ENCODE measurements around the gene KNCN.

Gene KNCN

GRCh38 chr1:46522184-46522968 lies 29.1 kb downstream of the KNCN start:
- no peak overlapping the region for H3K27ac ChIP-seq (ENCODE audit: low read depth, low read length)
- no peaks in the 10 kb centered on the region for H3K36me3 ChIP-seq (ENCODE audit: insufficient read depth, low read length)
- H3K9ac ChIP-seq (ENCODE audit: low read depth, low read length), result no peak overlapping the region
- H3K4me1 ChIP-seq (ENCODE audit: insufficient read depth, low read length), result peaks cover 50% of the 10 kb centered on the region
- no peaks in the 10 kb centered on the region for H3K9me3 ChIP-seq (ENCODE audit: insufficient read depth, low read depth, low read length)
- H3K4me3 ChIP-seq (ENCODE audit: low read length), result no peak overlapping the region
- peaks cover 79% of the 10 kb centered on the region for H3K27me3 ChIP-seq (ENCODE audit: insufficient read depth, low read length)
- WGBS, result 37% methylated on average over 16 of the region's 16 CpGs

DNA sequence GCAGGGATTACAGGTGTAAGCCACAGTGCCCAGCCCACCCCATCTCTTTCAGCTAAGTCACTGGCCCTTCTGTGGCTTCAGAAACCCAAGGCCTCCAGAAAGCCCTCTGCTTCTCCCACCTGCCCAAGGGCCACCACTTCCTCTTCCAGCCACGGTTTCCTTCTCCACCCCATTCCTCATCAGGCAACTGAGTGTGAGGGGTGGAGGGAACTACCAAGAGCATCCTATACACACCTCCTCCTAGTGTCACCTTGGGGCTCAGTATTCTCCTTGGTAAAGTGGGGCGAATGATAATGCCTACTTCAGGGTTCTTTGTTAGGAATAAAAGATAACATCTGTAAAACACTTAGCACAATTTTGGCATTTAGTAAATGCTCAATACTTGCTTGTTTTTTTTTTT lies 30.0 kb downstream of the KNCN start:
- Histone ChIP-seq H3K4me3 (ENCODE audit: low read length) (no peak overlapping the region), H3K27me3 (ENCODE audit: insufficient read depth, low read length) (peaks cover 74% of the 10 kb centered on the region), H3K9me3 (ENCODE audit: insufficient read depth, low read depth, low read length) (no peaks in the 10 kb centered on the region), H3K27ac (ENCODE audit: low read depth, low read length) (no peak overlapping the region), H3K36me3 (ENCODE audit: insufficient read depth, low read length) (no peaks in the 10 kb centered on the region), H3K4me1 (ENCODE audit: insufficient read depth, low read length) (peaks cover 50% of the 10 kb centered on the region), H3K9ac (ENCODE audit: low read depth, low read length) (no peak overlapping the region)
- no CpG with 5 or more reads among the region's 2 CpGs for WGBS

- H3K4me1 ChIP-seq (ENCODE audit: insufficient read depth, low read length), result peaks cover 49% of the 10 kb centered on the region
- H3K9ac ChIP-seq (ENCODE audit: low read depth, low read length), result no peak overlapping the region
- no peaks in the 10 kb centered on the region for H3K36me3 ChIP-seq (ENCODE audit: insufficient read depth, low read length)
- no peaks in the 10 kb centered on the region for H3K9me3 ChIP-seq (ENCODE audit: insufficient read depth, low read depth, low read length)
- no peak overlapping the region for H3K4me3 ChIP-seq (ENCODE audit: low read length)
- whole genome bisulfite sequencing, result 45% methylated on average over 15 of the region's 15 CpGs
- peaks cover 74% of the 10 kb centered on the region for H3K27me3 ChIP-seq (ENCODE audit: insufficient read depth, low read length)
- H3K27ac ChIP-seq (ENCODE audit: low read depth, low read length), result no peak overlapping the region
Measured at GRCh38 chr1:46520063-46520911, 31.2 kb downstream of the KNCN start.

- no peaks in the 10 kb centered on the region for H3K36me3 ChIP-seq (ENCODE audit: insufficient read depth, low read length)
- WGBS, result 77% methylated on average over 4 of the region's 4 CpGs
- no peak overlapping the region for H3K9ac ChIP-seq (ENCODE audit: low read depth, low read length)
- H3K27ac ChIP-seq (ENCODE audit: low read depth, low read length), result no peak overlapping the region
- no peaks in the 10 kb centered on the region for H3K9me3 ChIP-seq (ENCODE audit: insufficient read depth, low read depth, low read length)
- H3K27me3 ChIP-seq (ENCODE audit: insufficient read depth, low read length), result peaks cover 74% of the 10 kb centered on the region
- peaks cover 43% of the 10 kb centered on the region for H3K4me1 ChIP-seq (ENCODE audit: insufficient read depth, low read length)
- no peak overlapping the region for H3K4me3 ChIP-seq (ENCODE audit: low read length)
Measured at GRCh38 chr1:46519209-46519608, 32.2 kb downstream of the KNCN start.

DNA sequence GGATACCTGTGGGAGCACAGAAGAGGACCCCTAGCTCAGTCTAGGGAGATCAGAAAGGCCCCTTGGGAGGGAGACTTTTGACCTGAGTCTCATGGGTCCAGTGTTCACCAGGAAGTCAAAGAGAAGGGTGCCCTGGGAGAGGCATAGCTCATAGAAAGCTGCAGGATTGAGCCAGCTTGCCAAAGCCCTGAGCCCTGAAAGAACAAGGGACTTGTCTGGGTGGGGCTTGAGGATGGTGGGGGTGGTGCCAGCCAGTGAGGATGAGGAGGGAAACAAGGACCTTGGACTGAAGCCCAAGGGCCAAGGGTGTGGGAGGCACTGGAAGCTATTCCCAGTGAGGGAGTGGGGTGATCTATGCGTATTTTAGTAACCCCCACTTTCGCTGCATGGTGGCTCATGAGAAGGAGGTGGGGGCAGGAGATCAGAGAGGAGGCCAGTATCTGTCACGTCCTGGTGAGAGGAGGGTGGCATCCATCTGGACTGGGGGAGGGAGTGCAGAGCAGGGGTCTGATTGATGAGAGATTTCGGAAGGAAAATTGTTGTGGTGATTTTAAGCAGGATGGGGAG lies 33.4 kb downstream of the KNCN start:
- Histone ChIP-seq H3K36me3 (ENCODE audit: insufficient read depth, low read length) (no peaks in the 10 kb centered on the region), H3K4me1 (ENCODE audit: insufficient read depth, low read length) (peaks cover 41% of the 10 kb centered on the region), H3K27ac (ENCODE audit: low read depth, low read length) (no peak overlapping the region), H3K9me3 (ENCODE audit: insufficient read depth, low read depth, low read length) (no peaks in the 10 kb centered on the region), H3K4me3 (ENCODE audit: low read length) (no peak overlapping the region), H3K27me3 (ENCODE audit: insufficient read depth, low read length) (peaks cover 69% of the 10 kb centered on the region), H3K9ac (ENCODE audit: low read depth, low read length) (no peak overlapping the region)
- WGBS, result 76% methylated on average over 4 of the region's 4 CpGs

DNA sequence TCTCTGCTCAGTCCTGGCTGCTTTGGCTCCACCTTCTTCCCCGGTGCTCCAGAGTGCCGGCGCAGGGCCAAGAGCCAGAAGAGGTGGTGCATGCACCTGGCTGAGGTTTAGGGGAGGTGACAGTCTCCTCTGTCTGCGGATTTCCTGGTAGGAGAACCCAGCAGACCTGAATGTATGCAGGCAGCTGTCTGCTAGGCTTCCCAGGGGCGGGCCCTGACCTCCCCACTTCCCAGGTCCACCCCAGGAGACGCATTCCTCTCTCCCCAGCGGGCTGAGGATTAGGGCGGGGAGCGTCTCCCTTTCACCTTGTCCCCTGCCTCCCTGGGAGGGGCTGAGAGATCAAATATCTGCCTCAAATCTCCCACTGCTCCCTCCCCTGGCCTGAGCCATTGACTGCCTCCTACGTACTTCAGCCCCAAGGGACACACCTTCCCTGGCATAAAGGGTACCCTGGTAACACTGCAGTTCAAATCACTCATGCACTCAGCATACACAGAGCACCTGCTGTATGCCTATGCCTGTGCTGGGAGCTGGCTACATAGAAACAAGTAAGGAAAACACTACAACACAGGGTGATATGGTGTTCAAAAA lies 34.3 kb downstream of the KNCN start:
- Histone ChIP-seq H3K9ac (ENCODE audit: low read depth, low read length) (no peak overlapping the region), H3K4me3 (ENCODE audit: low read length) (peak overlapping the region; percentile 17), H3K4me1 (ENCODE audit: insufficient read depth, low read length) (peaks cover 32% of the 10 kb centered on the region), H3K36me3 (ENCODE audit: insufficient read depth, low read length) (no peaks in the 10 kb centered on the region), H3K27me3 (ENCODE audit: insufficient read depth, low read length) (peaks cover 66% of the 10 kb centered on the region), H3K9me3 (ENCODE audit: insufficient read depth, low read depth, low read length) (no peaks in the 10 kb centered on the region), H3K27ac (ENCODE audit: low read depth, low read length) (no peak overlapping the region; the same call in 1 of the 2 replicates)
- WGBS, result under 1% methylated on average over 10 of the region's 10 CpGs

- no peaks in the 10 kb centered on the region for H3K36me3 ChIP-seq (ENCODE audit: insufficient read depth, low read length)
- H3K4me3 ChIP-seq (ENCODE audit: low read length), result peak overlapping the region; percentile 17
- WGBS, result 50% methylated on average over 12 of the region's 12 CpGs
- peaks cover 59% of the 10 kb centered on the region for H3K27me3 ChIP-seq (ENCODE audit: insufficient read depth, low read length)
- no peak overlapping the region for H3K9ac ChIP-seq (ENCODE audit: low read depth, low read length)
- peaks cover 34% of the 10 kb centered on the region for H3K4me1 ChIP-seq (ENCODE audit: insufficient read depth, low read length)
- no peaks in the 10 kb centered on the region for H3K9me3 ChIP-seq (ENCODE audit: insufficient read depth, low read depth, low read length)
- no peak overlapping the region; the same call in 1 of the 2 replicates for H3K27ac ChIP-seq (ENCODE audit: low read depth, low read length)
Measured at GRCh38 chr1:46516200-46516950, 35.1 kb downstream of the KNCN start.

DNA sequence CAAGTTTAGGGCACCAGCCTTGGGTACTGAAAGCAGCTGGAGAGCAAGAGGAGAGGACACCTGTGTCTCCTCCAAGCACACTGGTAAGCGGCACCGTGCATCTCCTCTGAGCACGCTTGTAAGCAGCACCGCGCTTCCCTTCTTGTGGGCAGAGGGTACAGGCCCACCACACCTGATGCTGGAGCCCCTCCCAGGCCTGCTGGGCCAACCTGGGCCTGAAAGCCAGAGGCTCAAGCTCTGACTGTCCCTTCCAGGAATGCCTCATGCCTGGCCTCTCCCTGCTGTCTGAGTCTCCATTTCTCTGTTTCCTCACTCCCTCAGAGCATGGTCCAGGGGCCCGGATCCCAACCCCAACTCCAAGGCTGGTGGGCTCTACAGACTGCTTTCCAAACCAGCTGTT lies 35.9 kb downstream of the KNCN start:
- Histone ChIP-seq H3K27me3 (ENCODE audit: insufficient read depth, low read length) (peaks cover 60% of the 10 kb centered on the region), H3K36me3 (ENCODE audit: insufficient read depth, low read length) (no peaks in the 10 kb centered on the region), H3K27ac (ENCODE audit: low read depth, low read length) (no peak overlapping the region), H3K4me3 (ENCODE audit: low read length) (no peak overlapping the region), H3K9ac (ENCODE audit: low read depth, low read length) (no peak overlapping the region), H3K9me3 (ENCODE audit: insufficient read depth, low read depth, low read length) (no peaks in the 10 kb centered on the region), H3K4me1 (ENCODE audit: insufficient read depth, low read length) (peaks cover 34% of the 10 kb centered on the region)
- WGBS, result 89% methylated on average over 6 of the region's 6 CpGs

GRCh38 chr1:46513536-46513935 lies 37.9 kb downstream of the KNCN start:
- 73% methylated on average over 5 of the region's 5 CpGs for WGBS
- H3K4me1 ChIP-seq (ENCODE audit: insufficient read depth, low read length), result peaks cover 24% of the 10 kb centered on the region; the same call in 1 of the 2 replicates

GRCh38 chr1:46512792-46513190 lies 38.7 kb downstream of the KNCN start:
- 38% methylated on average over 4 of the region's 6 CpGs for WGBS
- Histone ChIP-seq H3K36me3 (ENCODE audit: insufficient read depth, low read length) (no peaks in the 10 kb centered on the region), H3K4me1 (ENCODE audit: insufficient read depth, low read length) (peaks cover 19% of the 10 kb centered on the region; the same call in 1 of the 2 replicates), H3K27me3 (ENCODE audit: insufficient read depth, low read length) (peaks cover 52% of the 10 kb centered on the region), H3K4me3 (ENCODE audit: low read length) (no peak overlapping the region), H3K27ac (ENCODE audit: low read depth, low read length) (no peak overlapping the region), H3K9me3 (ENCODE audit: insufficient read depth, low read depth, low read length) (no peaks in the 10 kb centered on the region), H3K9ac (ENCODE audit: low read depth, low read length) (no peak overlapping the region)

More at GRCh38 chr1:46513536-46513935, 37.9 kb downstream of the KNCN start:
- Histone ChIP-seq H3K4me3 (ENCODE audit: low read length) (no peak overlapping the region), H3K36me3 (ENCODE audit: insufficient read depth, low read length) (no peaks in the 10 kb centered on the region), H3K27ac (ENCODE audit: low read depth, low read length) (no peak overlapping the region), H3K9me3 (ENCODE audit: insufficient read depth, low read depth, low read length) (no peaks in the 10 kb centered on the region), H3K27me3 (ENCODE audit: insufficient read depth, low read length) (peaks cover 59% of the 10 kb centered on the region), H3K9ac (ENCODE audit: low read depth, low read length) (no peak overlapping the region)

All from HUES64 (cell line).